EL (cell line): Measurements from ENCODE around the gene LZTFL1.

Experiments
- DNase-seq: peaks from one replicate; pipeline ENCODE4 v3.0.0-alpha.2; 2016

LZTFL1 gene

DNA sequence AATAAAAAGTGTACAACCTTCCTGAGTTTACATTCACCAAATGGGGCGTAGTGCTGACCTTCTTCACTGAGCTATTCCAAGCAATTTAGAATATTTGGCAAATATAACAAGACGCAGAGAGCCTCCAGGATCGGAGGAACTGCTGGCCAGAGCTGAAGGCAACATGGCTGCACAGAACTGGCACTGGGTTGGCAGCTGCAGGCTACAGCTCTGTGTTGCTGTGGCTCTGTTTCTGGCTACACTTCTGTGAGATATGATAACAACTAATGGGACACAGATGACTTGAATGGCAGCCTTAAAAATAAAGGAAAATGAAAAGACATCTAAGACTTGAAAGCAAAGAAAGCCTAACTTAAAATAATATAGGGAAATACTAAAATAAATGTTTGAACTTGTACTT is 34.8 kb downstream of the LZTFL1 start:
- no peak for DNase-seq

DNA sequence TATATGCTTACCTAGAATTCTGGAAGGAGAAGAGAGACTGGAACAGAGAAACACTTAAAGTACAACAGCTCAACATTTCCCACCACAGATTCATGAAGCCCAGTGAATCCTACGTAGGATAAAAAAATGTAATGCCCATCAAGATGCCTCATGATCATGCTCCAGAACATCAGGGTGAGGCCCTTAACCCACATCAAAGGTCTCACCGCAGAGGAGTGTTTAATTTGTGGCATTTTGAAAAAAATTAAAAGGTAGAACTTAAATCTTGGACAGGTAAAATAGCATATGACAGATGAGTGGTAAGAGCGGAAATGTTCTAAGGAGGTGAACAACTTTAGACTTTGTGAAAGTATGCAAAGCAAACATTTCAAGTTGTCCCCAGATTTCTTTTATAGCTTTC is 35.8 kb downstream of the LZTFL1 start:
- DNase-seq, result no peak

DNA sequence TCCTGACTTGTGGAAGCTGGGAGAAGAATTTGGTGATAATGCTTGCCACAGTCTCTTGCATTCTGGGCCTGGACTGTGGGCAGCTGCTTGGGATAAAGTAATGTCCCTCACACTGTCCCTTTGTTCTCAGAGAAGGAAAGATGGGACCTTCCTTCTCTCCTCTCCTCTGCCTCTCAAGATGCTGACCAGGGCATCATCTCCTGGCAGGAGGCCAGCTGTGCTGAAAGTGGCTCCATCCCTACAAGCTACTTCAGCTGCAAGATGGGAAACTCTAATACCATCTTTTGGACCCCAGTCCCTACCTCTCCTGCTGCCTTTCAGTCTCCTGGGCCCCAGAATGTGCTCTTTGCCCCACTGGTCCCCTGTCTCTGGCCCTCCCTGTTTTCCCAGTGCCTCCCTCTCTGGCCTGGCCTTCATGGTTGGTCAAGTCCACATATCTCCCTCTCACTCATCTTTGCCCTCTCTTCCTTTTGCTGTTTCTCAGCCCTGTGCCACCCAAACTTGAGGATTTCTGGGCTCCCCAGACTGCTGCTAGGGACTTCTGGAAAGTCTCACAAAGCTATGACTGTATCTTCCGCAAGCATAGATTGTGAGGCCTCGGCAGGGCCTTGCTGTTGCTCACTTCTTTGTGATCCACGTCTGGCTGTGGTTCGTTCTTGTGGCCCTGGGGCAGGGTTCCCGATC is 38.5 kb downstream of the LZTFL1 start:
- no peak for DNase-seq

GRCh38 chr3:45802146-45802545 is 39.8 kb downstream of the LZTFL1 start:
- no peak for DNase-seq

DNA sequence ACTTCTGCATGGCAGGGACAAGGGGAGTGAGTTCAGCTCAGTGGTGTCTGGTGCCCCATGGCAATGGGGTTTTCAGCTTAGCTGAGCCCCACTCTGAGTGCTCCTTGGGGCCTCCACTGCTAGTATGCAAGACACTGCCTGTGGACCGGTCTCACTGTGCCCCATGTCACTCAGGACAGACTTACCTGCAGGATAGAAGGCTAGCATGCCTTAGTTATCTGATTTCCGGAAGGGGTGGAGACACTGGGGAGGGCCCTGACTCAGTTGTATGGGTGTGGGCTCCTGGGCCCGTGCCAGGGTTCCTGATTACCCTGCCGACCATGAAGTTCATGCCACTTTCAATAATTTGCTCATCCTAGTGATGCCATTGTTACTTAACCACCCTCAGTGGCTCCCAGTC is 41.3 kb downstream of the LZTFL1 start:
- no peak for DNase-seq

- DNase-seq, result no peak
These were observed 42.3 kb downstream of the LZTFL1 start for GRCh38 chr3:45799586-45799985.

GRCh38 chr3:45798034-45798433 is 43.9 kb downstream of the LZTFL1 start:
- no peak for DNase-seq

DNA sequence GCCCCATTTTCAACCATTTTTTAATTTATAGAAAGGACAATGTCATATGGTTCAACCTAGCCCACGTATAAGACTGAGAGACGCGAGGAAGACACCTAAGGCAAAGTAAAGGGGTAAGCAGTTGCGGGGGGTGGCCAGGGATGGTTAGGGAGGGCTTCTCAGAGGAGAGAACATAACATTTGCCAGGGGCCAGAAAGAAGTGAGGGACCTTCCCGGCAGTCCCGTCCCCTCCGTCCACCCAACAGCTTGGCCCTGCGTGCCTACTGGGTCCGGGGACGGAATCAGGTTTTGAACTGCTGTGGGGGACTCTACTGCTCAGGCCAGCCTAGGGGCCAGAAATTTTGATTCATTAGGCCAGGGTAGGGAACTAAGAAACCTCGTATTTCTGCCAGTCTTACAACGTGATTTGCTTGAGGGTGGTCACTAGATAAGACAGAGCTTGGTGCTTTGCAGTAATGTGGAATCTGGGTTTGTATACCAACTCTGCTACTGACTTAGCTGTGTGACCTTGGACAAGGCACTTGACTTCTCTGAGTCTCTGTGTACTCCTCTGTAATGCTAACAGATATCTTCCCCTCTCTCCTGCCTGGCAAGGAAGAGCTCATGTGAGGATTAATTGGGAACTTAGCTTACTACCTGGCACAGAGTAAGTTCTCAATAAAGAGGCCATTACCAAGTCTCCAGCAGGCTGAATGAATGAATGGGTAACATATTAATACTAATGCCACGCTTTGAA is 44.8 kb downstream of the LZTFL1 start:
- no peak for DNase-seq

DNA sequence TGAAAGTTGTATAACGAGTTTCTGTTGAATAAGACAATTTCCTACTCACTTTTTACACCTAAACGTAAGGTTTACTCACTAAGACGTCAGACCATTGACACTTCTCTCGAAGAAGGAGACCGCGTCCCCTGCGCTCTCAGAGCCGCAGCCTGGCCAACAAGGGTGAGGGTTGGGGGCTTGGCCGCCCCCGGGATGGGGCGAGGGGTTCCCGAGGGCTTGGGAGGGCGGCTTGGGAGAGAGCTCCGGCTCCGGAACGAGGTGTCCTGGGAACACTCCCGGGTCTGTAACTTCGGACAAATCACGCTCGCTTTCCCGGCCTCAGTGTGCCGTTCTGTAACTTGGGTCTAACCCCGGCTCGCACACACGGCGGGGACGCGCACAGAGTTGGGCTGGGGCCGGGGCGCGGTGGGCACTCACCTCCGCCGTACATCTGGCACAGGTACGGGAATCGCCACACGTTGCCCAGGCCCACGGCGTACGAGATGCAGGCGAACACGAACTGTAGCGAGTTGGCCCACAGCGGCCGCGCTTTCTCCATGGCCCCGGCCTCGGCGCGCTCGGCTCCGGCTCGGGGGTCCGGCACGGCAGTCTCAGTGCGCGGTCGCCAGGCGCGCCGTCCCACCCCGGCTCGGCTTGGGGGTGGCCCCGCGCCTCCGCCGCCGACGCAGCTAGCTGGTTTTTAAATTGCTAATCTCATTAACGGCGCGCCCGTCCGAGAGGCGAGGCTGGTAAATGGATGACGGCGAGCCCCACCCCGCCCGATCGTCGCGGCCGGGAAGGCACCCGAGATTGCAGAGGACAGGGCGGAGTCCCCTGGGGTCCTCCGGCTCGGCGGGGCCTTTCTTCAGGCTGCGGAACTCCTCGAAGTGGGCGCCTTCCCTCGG is 45.8 kb downstream of the LZTFL1 start, which contains the start of gene SLC6A20:
TSS of gene SLC6A20 (minus strand) at position 655 of the 884 bp plus-strand sequence. CDS start at position 538, 117 bp downstream.
- no peak for DNase-seq

DNA sequence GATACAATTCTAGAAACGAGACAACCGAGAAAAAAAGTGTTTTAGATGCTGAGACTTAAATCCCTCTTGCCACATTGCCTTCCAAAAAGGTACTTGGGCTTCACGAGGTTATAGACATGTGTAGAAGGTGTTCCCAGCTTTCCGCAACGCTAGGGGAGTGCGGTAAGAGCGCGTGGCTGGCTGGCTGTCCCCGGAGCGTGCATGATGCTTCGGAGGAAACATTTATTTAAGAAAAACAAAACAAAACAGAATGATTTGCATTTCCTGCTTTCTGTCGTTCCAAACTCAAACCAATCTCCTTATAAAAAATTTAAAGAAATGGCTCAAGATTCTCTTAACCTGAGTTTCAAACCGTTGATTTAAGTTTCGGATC is 46.4 kb downstream of the LZTFL1 start:
- no peak for DNase-seq

DNA sequence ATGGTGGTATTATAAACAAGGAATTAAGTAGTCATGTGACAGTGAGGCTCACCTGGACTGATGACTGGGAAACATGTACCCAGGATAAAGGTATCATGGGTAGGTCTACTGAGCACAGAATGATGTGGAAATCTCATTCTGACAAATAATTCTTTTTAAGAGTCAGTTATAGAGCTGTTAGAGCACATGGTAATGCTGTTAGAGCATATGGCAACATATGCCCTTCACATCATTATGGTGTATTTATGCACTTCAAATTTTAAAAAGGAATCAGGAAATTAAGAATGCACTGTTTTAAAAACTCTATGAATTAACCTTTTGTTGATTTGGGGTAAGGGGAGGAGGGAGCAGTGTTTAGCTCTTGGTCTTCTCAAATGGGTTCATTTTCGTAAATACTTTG is 47.3 kb downstream of the LZTFL1 start:
- DNase-seq, result no peak

- DNase-seq, result no peak
These were observed 47.8 kb downstream of the LZTFL1 start for GRCh38 chr3:45794177-45794560.

- DNase-seq, result no peak
These were observed 48.3 kb downstream of the LZTFL1 start for GRCh38 chr3:45793482-45794176.

DNA sequence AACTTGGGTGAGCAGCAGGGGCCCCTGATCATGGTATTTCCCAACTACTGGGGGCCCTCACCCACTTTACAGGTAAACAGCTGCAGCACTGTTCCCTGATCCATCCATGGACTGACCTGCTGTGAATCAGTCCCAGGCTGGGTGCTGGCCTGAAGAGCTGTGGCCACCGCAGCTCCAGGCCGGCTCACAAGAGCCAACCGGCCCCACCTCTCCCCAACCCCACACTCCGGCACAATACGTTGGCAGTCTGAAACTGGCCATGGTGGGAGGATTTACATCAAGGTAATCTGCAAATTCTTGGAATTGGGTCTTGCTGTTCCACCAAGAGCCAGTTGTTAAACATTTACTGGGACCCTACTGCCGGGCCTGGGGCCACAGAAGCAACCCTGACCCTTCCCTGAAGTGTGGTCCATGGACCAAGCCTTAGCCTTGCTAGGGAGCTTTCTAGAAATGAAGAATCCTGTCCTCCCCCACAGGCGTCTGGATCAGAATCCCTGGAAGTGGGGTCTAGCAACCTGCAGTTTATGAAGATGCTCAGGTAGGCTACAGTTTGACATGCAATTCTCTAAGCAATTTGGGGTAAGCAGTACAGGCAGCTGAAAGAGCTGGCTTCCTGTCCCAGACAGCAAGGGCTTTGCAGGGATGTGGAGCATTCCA is 49.3 kb downstream of the LZTFL1 start:
- DNase-seq, result no peak

DNA sequence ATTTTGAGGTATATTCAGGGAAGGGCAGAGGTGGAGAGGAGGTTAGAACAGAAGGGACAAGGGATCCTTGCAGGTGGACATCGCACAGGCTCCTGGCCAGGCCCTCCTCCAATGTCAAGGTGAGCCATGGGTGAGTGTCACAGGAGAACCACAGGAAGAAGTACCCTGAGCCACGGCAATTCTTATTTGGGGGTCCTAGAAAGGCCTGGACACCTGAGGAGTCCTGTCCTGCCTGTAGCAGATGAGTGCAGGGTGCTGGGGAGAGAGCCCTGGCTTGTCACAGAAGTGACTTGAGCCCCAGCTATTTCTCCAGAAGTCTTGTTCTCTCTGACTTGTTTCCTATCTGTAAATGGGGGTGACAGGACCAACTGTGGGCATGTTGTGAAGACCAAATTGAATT is 49.9 kb downstream of the LZTFL1 start:
- no peak for DNase-seq

DNA sequence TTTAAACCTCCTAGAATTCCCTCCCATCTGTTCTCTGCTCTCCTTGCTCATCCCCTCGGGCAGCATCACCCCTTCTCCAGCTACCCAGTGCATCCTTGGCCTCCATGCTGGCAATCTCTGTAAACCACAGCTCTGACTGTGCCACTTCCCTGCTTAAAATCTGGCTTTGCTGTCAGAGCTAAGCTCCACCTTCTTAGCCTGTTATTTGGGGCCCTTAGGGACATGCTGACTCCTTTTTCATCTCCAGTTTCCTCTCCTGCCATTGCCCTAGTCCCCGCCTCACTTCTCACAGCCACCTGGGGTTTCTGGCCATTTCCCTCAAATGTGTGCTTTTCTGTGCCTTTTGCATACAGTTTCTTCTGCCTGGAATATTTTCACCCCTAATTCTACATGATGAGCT is 51.3 kb downstream of the LZTFL1 start:
- no peak for DNase-seq

DNA sequence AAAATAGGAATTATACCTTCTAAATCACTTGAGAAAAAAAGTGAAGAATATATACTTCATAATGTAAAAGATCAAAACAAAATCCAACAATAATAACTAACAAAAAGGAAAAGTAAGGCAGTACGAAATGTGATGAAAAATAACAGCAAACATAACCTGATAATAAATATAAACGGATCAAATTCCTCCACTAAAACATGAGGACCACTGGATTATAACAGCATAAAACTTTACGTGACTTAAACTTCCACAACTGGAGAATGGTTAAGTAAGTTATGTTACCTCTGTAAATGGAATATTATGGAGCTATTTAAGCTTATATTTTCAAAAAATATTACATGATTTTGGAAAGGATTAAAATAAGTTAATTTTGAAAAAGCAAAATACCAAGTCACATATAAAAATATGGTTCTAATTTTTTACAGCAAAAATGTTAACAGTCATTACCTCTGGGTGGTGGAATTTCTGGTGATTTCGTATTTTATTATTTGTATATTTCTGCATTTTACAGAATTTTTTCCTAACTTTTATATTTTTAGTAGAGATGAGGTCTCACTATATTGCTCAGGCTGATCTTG is 52.6 kb downstream of the LZTFL1 start:
- no peak for DNase-seq

DNA sequence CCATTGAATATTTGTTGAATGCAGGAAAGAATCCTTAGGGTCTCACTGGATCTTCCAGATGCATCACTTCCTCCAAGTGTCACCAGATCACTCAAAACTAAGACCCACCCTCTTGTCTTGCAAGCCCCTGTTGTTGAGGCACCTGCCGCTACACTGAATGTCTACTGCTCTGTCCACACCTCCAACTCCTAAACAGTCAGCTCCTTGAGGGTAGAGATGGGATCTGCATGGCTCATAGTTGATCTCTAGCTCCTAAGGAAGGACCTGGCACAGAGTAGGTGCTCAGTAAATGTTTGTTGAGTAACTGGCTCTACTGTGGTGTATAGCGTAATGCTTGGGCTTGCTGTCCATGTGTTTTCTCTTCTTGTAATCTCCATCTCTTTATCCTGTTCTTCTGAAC is 54.4 kb downstream of the LZTFL1 start:
- DNase-seq, result no peak

DNA sequence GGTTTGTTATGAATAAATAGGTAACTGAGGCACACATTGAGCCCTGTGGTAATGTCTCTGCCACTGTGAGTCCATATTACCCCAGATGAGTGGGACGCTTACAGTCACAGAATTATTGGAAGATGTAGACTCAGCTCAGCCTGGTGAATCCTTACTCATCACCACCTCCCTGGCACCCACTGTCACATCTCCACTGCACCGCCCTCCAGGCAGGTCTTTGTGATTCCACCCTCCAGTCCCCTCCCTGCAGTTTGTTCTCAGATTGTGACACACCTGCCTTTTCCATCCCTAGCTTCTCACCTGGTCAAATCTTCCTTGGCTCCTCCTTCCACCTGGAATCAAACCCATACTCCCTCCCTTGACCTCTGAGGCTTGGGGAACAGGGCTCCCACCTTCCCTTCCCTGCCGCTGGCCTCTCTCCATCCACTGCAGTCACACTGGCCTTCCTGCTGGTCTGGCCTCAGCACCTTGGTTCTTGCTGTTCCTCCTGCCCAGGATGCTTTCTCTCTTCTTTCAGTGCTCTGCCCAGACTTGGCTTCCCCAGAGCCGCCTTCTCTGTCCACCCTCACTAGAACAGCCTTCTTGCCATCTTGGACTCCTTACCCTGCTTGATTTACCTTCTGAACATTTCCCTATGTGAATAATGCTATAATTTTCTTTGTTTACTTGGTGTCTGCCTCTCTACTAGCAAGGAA is 55.0 kb downstream of the LZTFL1 start:
- no peak for DNase-seq

DNA sequence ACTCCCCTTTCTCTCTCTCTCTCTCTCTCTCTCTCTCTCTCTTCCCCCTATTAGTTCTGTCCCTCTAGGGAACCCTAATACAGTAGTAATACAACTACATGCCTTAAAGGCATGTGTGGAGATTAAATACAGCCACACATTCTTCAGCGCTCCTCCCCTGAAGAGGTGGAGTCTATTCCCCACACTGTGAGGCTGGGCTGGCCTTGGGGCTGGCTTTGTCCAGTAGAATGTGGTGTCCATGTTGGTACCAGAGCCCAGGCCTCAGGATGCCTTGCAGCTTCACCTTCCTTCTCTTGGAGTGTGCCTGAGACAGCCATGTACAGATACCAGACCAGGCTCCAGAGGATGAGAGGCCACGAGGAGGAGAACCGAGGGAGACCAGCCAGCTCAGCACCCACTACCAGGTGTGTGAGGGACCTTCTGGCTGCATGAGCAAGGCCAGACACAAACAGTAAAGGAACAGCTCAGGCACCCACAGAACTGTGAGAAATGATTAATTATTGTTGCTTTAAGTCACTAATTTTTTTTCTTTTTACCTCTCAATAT is 56.2 kb downstream of the LZTFL1 start:
- no peak for DNase-seq

DNA sequence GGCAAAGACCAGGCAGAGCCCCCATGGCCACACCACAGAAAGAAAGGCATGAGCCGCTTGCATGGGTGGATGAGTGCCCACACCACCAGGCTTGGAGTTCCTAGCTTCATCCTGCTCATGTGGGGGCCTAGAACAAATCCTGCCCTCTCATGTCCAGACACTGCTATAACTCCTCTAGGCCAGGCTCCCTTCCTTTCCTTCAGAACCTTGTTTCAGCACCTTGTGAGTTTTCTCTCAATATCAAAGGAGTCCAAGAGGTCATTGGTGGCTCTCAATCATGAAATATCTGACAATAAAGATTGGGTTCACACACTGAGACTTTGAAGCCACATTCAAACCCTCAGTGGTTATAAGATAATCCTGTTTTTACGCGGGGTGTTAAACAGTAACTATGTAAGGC is 58.3 kb downstream of the LZTFL1 start:
- no peak for DNase-seq
